AG09309 (cell line): Measurements from ENCODE around the gene DEPP1.
"Not testable (repeated sequence)": the region's sequence is repeated elsewhere in the genome, so short reads cannot be mapped to it uniquely, and the experiment has no call there.

Source experiments
- DNase-seq: peaks from one replicate; pipeline ENCODE4 v3.0.0-alpha.2; 2010; ENCODE audit warnings: low read depth
- H3K4me3 ChIP-seq: 2 replicates; pipeline ENCODE4 v1.5.1; 2011; ENCODE audit warnings: mild to moderate bottlenecking, low read depth, low read length, moderate library complexity; ENCODE audit not compliant: control insufficient read depth
- CTCF ChIP-seq: IDR thresholded peaks from 2 replicates; pipeline ENCODE4 v1.5.1; 2011; ENCODE audit warnings: mild to moderate bottlenecking, low read depth, low read length, inconsistent platforms; ENCODE audit not compliant: insufficient read depth, control insufficient read depth; ENCODE audit errors: missing control alignments

The DEPP1 gene

GRCh38 chr10:44978570-44979280, at the start of gene DEPP1:
TSS of gene DEPP1 (minus strand) at chr10:44978809. CDS start at chr10:44978030, 779 bp downstream.
- TF ChIP-seq CTCF = peak; percentile 3
- DNase-seq = peak; percentile 83
- peak within 1 kb of the TSS; percentile 66 for H3K4me3 ChIP-seq

- TF ChIP-seq CTCF = no peak
- no peak overlapping the region for H3K4me3 ChIP-seq
- no peak for DNase-seq
These were observed 44.8 kb upstream of the DEPP1 start for GRCh38 chr10:45023426-45023825.

GRCh38 chr10:45015590-45015989, 37.0 kb upstream of the DEPP1 start:
- H3K4me3 ChIP-seq = no peak overlapping the region
- no peak for TF ChIP-seq CTCF
- DNase-seq = no peak

- not testable (repeated sequence) for H3K4me3 ChIP-seq, DNase-seq
These were observed 35.9 kb upstream of the DEPP1 start for GRCh38 chr10:45014557-45014956.

- peak; percentile 78 for DNase-seq
- peak; percentile 65 for TF ChIP-seq CTCF
- H3K4me3 ChIP-seq = no peak overlapping the region
These were observed 30.0 kb upstream of the DEPP1 start for GRCh38 chr10:45008524-45009161.

GRCh38 chr10:45006276-45007030, 27.8 kb upstream of the DEPP1 start:
- no peak for DNase-seq
- no peak for TF ChIP-seq CTCF
- H3K4me3 ChIP-seq = no peak overlapping the region

- no peak for DNase-seq
- TF ChIP-seq CTCF = no peak
These were observed 26.7 kb upstream of the DEPP1 start for GRCh38 chr10:45005284-45005683.

More at GRCh38 chr10:45005284-45005683, 26.7 kb upstream of the DEPP1 start:
- H3K4me3 ChIP-seq = no peak overlapping the region
